Prostate gland (tissue), 2 donors: ENCODE data around the gene SETBP1. TPM values are rescaled to one million over a fixed set of nuclear protein-coding genes. Genes with fewer than 3 reads are reported as not detected.

Experiments
- DNase-seq: peaks from one replicate; pipeline ENCODE4 v3.0.0-alpha.2; 2019; ENCODE audit warnings: low spot score
- H3K27ac ChIP-seq, 2 donors: fragments of 200-600 bp; sonication (generic); 2 replicates each; pipeline ENCODE4 v1.5.1; 2017 to 2019
- H3K27me3 ChIP-seq: fragments of 200-600 bp; sonication (generic); replicated peaks from 2 replicates; pipeline ENCODE4 v1.5.1; 2019; ENCODE audit not compliant: insufficient read depth
- H3K36me3 ChIP-seq, 2 donors: fragments of 200-600 bp; sonication (generic); 1 replicate in 1 of 2; 2 replicates in 1 of 2; pipeline versions ENCODE4 v1.5.1 to v1.8.1; 2017 to 2019
- H3K4me1 ChIP-seq: fragments of 200-600 bp; sonication (generic); replicated peaks from 2 replicates; pipeline ENCODE4 v1.5.1; 2019
- H3K4me3 ChIP-seq, 2 donors: fragments of 200-600 bp; sonication (generic); 2 replicates each; pipeline ENCODE4 v1.5.1; 2017 to 2019
- H3K9me3 ChIP-seq: fragments of 200-600 bp; sonication (generic); 2 replicates; pipeline ENCODE4 v1.5.1; 2017
- POLR2A ChIP-seq: fragments of 450-650 bp; IDR thresholded peaks from one replicate; pipeline ENCODE4 v1.6.1; 2016; ENCODE audit warnings: antibody characterized with exemption, mild to moderate bottlenecking
- POLR2AphosphoS5 ChIP-seq: sonication (generic); formaldehyde crosslinking; IDR thresholded peaks from one replicate; pipeline ENCODE4 v1.6.1; 2017; ENCODE audit warnings: antibody characterized with exemption
- WGBS: methylation state at CpG from one replicate; pipeline ENCODE4 v1.1.5; 2018; 5-methylcytosine and 5-hydroxymethylcytosine counted together
- intact Hi-C: fragments of 100-400 bp; cut with DNase I; formaldehyde crosslinking; loops from one replicate; pipeline ENCODE4 v1.14.2; 2022
- total RNA-seq, 2 donors: library from RNA; depleted of rRNA; stranded (reverse); fragments of >200 nt; gene quantifications; one replicate each; pipeline ENCODE4 v1.1.0, GENCODE V29; 2016
- TF ChIP-seq, protein P1 (sequence below), 4 experiments: fragments of 200-600 bp in 2 of 4; fragments of 450-650 bp in 2 of 4; sonication (generic) in 2 of 4; IDR thresholded peaks; 1 replicate in 3 of 4; 2 replicates in 1 of 4; pipeline ENCODE4 v1.5.1; 2016 to 2019; ENCODE audit warnings: antibody characterized with exemption in 4 of 4, mild to moderate bottlenecking in 2 of 4, moderate library complexity in 2 of 4

SETBP1 gene
- total RNA-seq, 2 donors from 2014 or later: 28.4 to 45.1 TPM

DNA sequence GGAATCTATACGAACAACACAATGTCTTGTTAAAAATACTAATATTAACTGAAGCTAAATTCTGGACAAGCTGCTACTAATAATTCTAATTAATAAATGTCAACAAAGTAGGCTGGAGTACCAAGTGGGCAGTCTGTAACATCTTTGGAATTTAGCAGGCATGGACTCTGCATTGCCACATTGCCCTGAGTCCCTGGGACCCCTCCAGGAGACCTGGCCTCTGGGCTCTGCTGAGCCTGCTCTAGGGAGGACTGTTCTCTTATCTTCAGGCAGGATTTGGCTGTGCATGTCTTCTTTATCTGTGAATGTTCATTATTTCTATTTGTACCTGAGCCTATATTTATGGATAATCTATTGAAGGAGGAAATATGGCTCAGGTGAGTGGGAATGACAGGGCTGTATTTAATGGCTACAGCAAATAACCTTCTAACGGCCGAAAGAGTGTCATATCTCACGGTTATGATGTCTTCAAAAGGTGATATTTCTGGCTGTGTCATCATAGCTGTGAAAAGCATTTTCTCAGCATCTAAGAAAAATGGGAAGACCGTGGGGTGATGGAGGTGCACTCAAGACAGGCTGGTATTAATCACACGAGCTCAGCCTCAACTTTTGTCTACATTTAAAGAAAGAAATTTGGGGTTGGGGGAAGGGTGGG is 28.6 kb upstream of the SETBP1 start:
- TF ChIP-seq POLR2A: no peak
- TF ChIP-seq, protein P1, sequence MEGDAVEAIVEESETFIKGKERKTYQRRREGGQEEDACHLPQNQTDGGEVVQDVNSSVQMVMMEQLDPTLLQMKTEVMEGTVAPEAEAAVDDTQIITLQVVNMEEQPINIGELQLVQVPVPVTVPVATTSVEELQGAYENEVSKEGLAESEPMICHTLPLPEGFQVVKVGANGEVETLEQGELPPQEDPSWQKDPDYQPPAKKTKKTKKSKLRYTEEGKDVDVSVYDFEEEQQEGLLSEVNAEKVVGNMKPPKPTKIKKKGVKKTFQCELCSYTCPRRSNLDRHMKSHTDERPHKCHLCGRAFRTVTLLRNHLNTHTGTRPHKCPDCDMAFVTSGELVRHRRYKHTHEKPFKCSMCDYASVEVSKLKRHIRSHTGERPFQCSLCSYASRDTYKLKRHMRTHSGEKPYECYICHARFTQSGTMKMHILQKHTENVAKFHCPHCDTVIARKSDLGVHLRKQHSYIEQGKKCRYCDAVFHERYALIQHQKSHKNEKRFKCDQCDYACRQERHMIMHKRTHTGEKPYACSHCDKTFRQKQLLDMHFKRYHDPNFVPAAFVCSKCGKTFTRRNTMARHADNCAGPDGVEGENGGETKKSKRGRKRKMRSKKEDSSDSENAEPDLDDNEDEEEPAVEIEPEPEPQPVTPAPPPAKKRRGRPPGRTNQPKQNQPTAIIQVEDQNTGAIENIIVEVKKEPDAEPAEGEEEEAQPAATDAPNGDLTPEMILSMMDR (IDR thresholded peaks at IDR 0.05): no peak
- no peak for TF ChIP-seq POLR2AphosphoS5
- WGBS: 92% methylated on average over 6 of the region's 6 CpGs
- intact Hi-C loops: no loop called here
- Histone ChIP-seq H3K9me3 (no peaks in the 10 kb centered on the region), H3K4me1 (no peaks in the 10 kb centered on the region), H3K27ac (no peak overlapping the region), H3K27me3 (no peaks in the 10 kb centered on the region), H3K36me3 (no peaks in the 10 kb centered on the region), H3K4me3 (no peak overlapping the region)
- DNase-seq: no peak

DNA sequence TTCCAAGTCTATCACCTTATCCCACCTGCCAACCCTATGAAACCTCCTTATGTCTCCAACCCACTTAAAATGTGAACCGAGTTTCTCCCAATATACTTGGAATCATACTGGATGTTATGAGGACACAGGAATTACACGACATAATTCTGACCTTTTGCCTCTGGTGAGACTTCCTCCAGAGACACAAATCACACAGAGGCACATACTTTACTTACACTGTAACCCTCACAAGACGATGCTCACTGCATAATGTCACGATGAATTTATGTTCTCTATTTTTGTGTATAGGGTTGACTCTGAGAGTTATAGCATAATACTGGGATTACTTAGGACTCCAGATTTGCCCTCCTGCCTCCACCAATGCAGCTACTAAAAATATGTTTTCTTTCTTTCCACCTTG is 28.0 kb upstream of the SETBP1 start:
- no peak for DNase-seq
- Histone ChIP-seq H3K4me1 (no peaks in the 10 kb centered on the region), H3K9me3 (no peaks in the 10 kb centered on the region), H3K27ac (no peak overlapping the region), H3K4me3 (no peak overlapping the region), H3K27me3 (no peaks in the 10 kb centered on the region), H3K36me3 (no peaks in the 10 kb centered on the region)
- TF ChIP-seq POLR2AphosphoS5: no peak
- WGBS: 86% methylated on average over 4 of the region's 4 CpGs
- intact Hi-C loops: no loop called here

DNA sequence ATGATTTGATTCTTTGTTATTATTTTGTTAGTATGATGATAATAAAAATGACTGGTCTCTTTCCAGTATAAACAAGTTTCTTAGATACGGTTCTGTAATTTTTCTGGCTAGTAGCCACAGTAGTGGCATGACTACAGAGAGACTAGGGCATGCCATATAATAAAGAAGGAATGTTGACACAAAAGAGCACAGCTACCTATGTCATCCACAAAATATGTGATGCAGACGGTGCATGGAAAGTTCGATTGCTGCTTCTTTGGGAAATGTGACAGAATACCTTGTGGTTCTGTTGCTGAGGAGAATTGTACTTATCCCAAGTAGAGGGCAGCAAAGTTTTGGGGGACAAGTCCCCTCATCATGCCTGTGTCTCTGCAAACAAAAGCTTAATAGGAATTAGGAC is 26.1 kb upstream of the SETBP1 start:
- DNase-seq: no peak
- H3K36me3 ChIP-seq: no peaks in the 10 kb centered on the region
- WGBS: 5% methylated on average over 3 of the region's 3 CpGs
- no peaks in the 10 kb centered on the region for H3K9me3 ChIP-seq
- no peaks in the 10 kb centered on the region for H3K27me3 ChIP-seq
- intact Hi-C loops: no loop called here
- no peak overlapping the region for H3K27ac ChIP-seq
- TF ChIP-seq POLR2AphosphoS5 (no peak), POLR2A (no peak)
- TF ChIP-seq, protein P1 (IDR thresholded peaks at IDR 0.05): no peak
- H3K4me3 ChIP-seq: no peak overlapping the region
- H3K4me1 ChIP-seq: no peaks in the 10 kb centered on the region

DNA sequence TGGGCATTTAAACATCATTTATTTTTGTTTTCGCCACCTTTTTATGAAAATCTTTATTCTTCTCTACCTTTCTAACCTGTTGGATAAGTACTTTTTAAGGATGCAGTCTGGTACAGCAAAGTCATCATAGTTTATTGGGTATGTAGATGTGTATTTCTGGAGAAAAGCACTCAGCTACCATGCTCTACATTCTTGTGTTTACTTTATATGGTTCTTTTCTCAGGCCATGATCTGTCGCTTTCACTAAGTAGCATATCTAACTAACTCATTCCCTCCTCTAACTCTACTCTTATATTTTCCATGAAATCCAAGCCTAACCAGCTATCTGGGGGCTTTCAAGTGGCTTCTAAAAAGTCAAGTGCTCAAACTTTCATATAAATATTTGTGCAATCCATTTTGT is 25.3 kb upstream of the SETBP1 start:
- H3K9me3 ChIP-seq: no peaks in the 10 kb centered on the region
- no peaks in the 10 kb centered on the region for H3K4me1 ChIP-seq
- intact Hi-C loops: no loop called here
- 76% methylated on average over 2 of the region's 2 CpGs for WGBS
- TF ChIP-seq POLR2AphosphoS5: no peak
- no peak for TF ChIP-seq POLR2A
- H3K27ac ChIP-seq: no peak overlapping the region
- DNase-seq: no peak
- H3K36me3 ChIP-seq: no peaks in the 10 kb centered on the region
- no peak overlapping the region for H3K4me3 ChIP-seq
- H3K27me3 ChIP-seq: no peaks in the 10 kb centered on the region

DNA sequence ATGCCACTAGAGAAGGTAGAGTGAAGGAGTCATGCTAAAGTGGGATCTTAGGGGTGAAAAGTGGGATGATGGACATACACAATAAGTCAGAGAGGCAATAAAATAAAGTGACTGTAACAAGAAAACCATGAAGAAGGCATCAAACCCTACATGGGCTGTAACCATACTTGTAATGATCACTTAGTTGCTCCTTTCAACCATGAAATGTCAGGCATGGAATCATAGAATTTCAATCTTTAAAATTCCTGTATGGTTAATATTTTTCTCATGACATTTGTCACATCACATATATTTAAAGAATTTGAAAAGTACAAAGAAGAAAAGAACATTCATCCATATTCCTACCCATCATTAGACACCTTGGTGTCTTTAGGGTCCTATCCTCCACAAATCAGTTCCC is 20.9 kb upstream of the SETBP1 start:
- Histone ChIP-seq H3K27me3 (no peaks in the 10 kb centered on the region), H3K4me3 (no peak overlapping the region), H3K27ac (no peak overlapping the region), H3K4me1 (no peaks in the 10 kb centered on the region), H3K9me3 (no peaks in the 10 kb centered on the region), H3K36me3 (no peaks in the 10 kb centered on the region)
- no peak for DNase-seq
- intact Hi-C loops: no loop called here
- TF ChIP-seq POLR2A (no peak), POLR2AphosphoS5 (no peak)
- TF ChIP-seq, protein P1 (IDR thresholded peaks at IDR 0.05): no peak

DNA sequence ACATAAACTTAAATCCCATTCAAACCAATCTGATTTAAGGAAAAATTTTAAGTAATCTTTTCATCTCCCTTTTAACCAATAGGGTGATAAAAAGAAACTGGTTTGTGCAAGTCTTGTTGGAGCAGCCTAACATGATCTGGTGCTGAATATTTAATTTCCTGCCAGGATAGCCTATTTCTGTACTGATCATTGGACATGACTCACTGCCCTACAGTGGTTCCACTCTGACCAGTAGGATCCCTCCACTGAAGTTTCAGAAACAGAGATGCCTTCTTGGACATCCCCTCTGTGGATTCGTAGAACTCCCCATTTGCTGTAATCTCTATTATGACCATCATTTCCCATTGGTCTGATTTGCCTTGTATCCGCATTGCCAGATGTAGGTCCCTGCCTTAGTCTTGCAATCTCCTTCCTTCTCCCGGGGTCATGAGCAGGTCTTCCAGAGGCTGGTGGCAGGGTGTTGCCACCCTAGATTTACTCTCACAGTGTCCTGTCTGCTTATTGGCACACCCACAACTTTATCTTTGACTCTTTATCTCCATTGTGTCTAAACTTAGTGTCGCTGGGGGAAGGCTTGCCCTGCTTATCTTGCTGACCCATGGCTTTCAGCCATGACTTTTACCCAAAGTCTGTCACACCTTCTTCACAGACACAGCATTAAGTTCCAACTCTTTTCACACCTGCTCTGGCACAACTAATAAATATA is 12.3 kb upstream of the SETBP1 start:
- Histone ChIP-seq H3K27me3 (no peaks in the 10 kb centered on the region), H3K9me3 (no peaks in the 10 kb centered on the region), H3K4me3 (no peak overlapping the region), H3K4me1 (no peaks in the 10 kb centered on the region), H3K36me3 (no peaks in the 10 kb centered on the region), H3K27ac (no peak overlapping the region)
- 92% methylated on average over 4 of the region's 4 CpGs for WGBS
- TF ChIP-seq, protein P1 (IDR thresholded peaks at IDR 0.05): no peak
- TF ChIP-seq POLR2AphosphoS5 (no peak), POLR2A (no peak)
- no peak for DNase-seq
- intact Hi-C loops: no loop called here
